Tibial nerve (tissue), 4 donors: ENCODE results near the gene CLEC10A. TPM values are rescaled to one million over a fixed set of nuclear protein-coding genes. Genes with fewer than 3 reads are reported as not detected.
"Not testable (repeated sequence)": the region's sequence is repeated elsewhere in the genome, so short reads cannot be mapped to it uniquely, and the experiment has no call there.

Experiments used
- DNase-seq, 2 donors: peaks; one replicate each; pipeline ENCODE4 v3.0.0-alpha.2; 2019; ENCODE audit warnings: low spot score in 2 of 2
- H3K27ac ChIP-seq, 4 donors: fragments of 200-600 bp; sonication (generic) in 3 of 4; one replicate each; pipeline ENCODE4 v1.5.1; 2017 to 2019; ENCODE audit warnings: mild to moderate bottlenecking in 1 of 4
- H3K27me3 ChIP-seq, 2 donors: fragments of 200-600 bp; sonication (generic) in 1 of 2; one replicate each; pipeline versions ENCODE4 v1.5.1 to v1.6.0; 2017 to 2019
- H3K36me3 ChIP-seq, 3 donors: fragments of 200-600 bp; sonication (generic); one replicate each; pipeline ENCODE4 v1.5.1; 2018 to 2019
- H3K4me1 ChIP-seq, 4 donors: fragments of 200-600 bp; sonication (generic) in 3 of 4; one replicate each; pipeline ENCODE4 v1.5.1; 2017 to 2019
- H3K4me3 ChIP-seq, 4 donors: fragments of 200-600 bp; sonication (generic) in 3 of 4; one replicate each; pipeline ENCODE4 v1.5.1; 2017 to 2019; ENCODE audit warnings: mild to moderate bottlenecking in 1 of 4, moderate library complexity in 1 of 4
- H3K9me3 ChIP-seq, 4 donors: fragments of 200-600 bp; sonication (generic) in 3 of 4; one replicate each; pipeline ENCODE4 v1.5.1; 2017 to 2019
- CTCF ChIP-seq, 5 experiments: fragments of 200-600 bp in 3 of 5; fragments of 450-650 bp in 2 of 5; sonication (generic) in 3 of 5; IDR thresholded peaks; one replicate each; pipeline ENCODE4 v1.5.1; 2016 to 2019; ENCODE audit warnings: antibody characterized with exemption in 5 of 5, mild to moderate bottlenecking in 3 of 5, moderate library complexity in 2 of 5
- EP300 ChIP-seq, 2 donors: sonication (generic); formaldehyde crosslinking; IDR thresholded peaks; one replicate each; pipeline ENCODE4 v1.6.1; 2017; ENCODE audit warnings: antibody characterized with exemption in 2 of 2, mild to moderate bottlenecking in 1 of 2
- POLR2A ChIP-seq, 2 donors: fragments of 450-650 bp; IDR thresholded peaks; one replicate each; pipeline ENCODE4 v1.6.1; 2017; ENCODE audit warnings: antibody characterized with exemption in 2 of 2, mild to moderate bottlenecking in 2 of 2, moderate library complexity in 2 of 2
- WGBS, 2 donors: methylation state at CpG; one replicate each; pipeline ENCODE4 v1.1.5; 2018; 5-methylcytosine and 5-hydroxymethylcytosine counted together
- total RNA-seq, 4 donors: library from RNA; depleted of rRNA; stranded (reverse); fragments of >200 nt; gene quantifications; one replicate each; pipeline ENCODE4 v1.1.0, GENCODE V29; 2016

CLEC10A gene
- total RNA-seq, 4 donors from 2014 or later, result 2.2 to 19.8 (median 10.3) TPM

DNA sequence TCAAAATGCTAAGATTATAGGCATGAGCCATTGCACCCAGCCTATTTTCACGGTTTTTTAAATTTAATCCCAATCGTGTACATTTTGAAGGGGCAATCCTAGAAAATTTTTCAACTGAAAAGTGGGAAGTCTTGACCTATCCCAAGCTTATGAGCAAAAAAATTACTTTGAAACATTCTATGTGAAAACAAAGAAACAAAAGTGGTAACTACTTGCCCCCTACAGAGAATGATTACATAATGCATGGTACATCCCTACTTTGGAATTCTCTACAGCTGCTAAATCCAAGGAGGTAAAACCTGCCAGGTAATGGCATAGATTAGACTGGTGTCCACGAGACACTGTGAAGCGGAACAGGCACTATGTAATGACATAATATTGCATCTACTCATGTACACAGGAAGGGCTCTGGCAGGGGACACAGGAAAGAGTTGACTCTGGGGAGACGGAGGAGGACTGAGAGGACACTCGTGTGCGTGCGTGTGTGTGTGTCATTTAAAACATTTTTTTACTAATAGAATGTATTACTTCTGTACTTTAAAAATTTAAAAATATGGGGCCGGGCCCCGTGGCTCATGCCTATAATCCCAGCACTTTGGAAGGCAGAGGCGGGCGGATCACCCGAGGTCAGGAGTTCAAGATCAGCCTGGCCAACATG lies 18.9 kb upstream of the CLEC10A start:
- Histone ChIP-seq H3K27ac (no peak overlapping the region), H3K4me1 (no peaks in the 10 kb centered on the region), H3K9me3 (no peaks in the 10 kb centered on the region), H3K27me3 (peaks cover 0 to 10% of the 10 kb centered on the region in 2 donors), H3K4me3 (no peak overlapping the region), H3K36me3 (no peaks in the 10 kb centered on the region)
- 78 to 79% methylated on average over 13 of the region's 13 CpGs for WGBS, 2 donors
- no peak for DNase-seq
- TF ChIP-seq CTCF (IDR thresholded peaks at IDR 0.05) (no peak), POLR2A (IDR thresholded peaks at IDR 0.05) (no peak), EP300 (IDR thresholded peaks at IDR 0.05) (no peak)

GRCh38 chr17:7097940-7098339 lies 17.9 kb upstream of the CLEC10A start:
- TF ChIP-seq CTCF (IDR thresholded peaks at IDR 0.05) (no peak), EP300 (IDR thresholded peaks at IDR 0.05) (no peak), POLR2A (IDR thresholded peaks at IDR 0.05) (no peak)
- Histone ChIP-seq H3K27me3 (peaks cover 0 to 9% of the 10 kb centered on the region in 2 donors), H3K4me1 (no peaks in the 10 kb centered on the region), H3K9me3 (no peaks in the 10 kb centered on the region), H3K4me3 (no peak overlapping the region), H3K36me3 (no peaks in the 10 kb centered on the region), H3K27ac (no peak overlapping the region)
- WGBS, 2 donors, result 75 to 79% methylated on average over 5 of the region's 5 CpGs
- no peak for DNase-seq

DNA sequence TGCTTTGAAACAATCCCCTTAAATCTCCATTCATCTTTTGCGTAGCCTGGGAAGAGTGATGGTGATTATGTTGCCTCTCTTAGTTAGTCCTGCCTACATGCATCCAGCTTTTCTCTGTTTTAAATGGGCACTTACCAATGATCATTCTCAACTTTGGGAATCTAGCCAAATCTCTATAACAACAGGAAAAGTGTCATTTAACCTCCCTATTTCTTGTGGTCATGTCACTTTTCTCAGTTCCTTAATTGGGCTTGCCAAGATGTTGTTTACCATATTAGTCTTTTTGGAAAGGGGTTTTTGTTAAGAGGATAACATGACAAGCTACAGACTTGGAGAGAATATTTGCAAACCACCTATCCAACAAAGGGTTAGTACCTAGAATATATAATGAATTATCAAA lies 15.6 kb upstream of the CLEC10A start:
- Histone ChIP-seq H3K27ac (peak overlapping the region in 1 of 4 donors; percentile 6), H3K27me3 (no peaks in the 10 kb centered on the region), H3K9me3 (no peaks in the 10 kb centered on the region), H3K4me1 (no peaks in the 10 kb centered on the region), H3K36me3 (no peaks in the 10 kb centered on the region), H3K4me3 (no peak overlapping the region)
- TF ChIP-seq POLR2A (IDR thresholded peaks at IDR 0.05) (no peak), EP300 (IDR thresholded peaks at IDR 0.05) (peak in 1 of 2 donors; percentile 57)
- DNase-seq, result no peak
- 66 to 81% methylated on average over 1 of the region's 1 CpG for WGBS, 2 donors

GRCh38 chr17:7094652-7095019 lies 14.6 kb upstream of the CLEC10A start:
- H3K36me3 ChIP-seq, result no peaks in the 10 kb centered on the region
- no peaks in the 10 kb centered on the region for H3K27me3 ChIP-seq
- TF ChIP-seq POLR2A (IDR thresholded peaks at IDR 0.05) (no peak), EP300 (IDR thresholded peaks at IDR 0.05) (no peak), CTCF (IDR thresholded peaks at IDR 0.05) (no peak)
- DNase-seq, result no peak
- no peaks in the 10 kb centered on the region for H3K4me1 ChIP-seq
- 72 to 80% methylated on average over 10 of the region's 10 CpGs for WGBS, 2 donors
- H3K4me3 ChIP-seq, result no peak overlapping the region
- peak overlapping the region in 1 of 4 donors; percentile 6 for H3K27ac ChIP-seq
- peaks cover 0 to 8% (median 0%) of the 10 kb centered on the region in 4 donors for H3K9me3 ChIP-seq

- 63 to 72% methylated on average over 22 to 26 of the region's 28 CpGs for WGBS, 2 donors
- peaks cover 0 to 12% (median 0%) of the 10 kb centered on the region in 4 donors for H3K9me3 ChIP-seq
- H3K27ac ChIP-seq, H3K36me3 ChIP-seq, H3K4me1 ChIP-seq, H3K27me3 ChIP-seq, H3K4me3 ChIP-seq, DNase-seq: not testable (repeated sequence)
Measured at GRCh38 chr17:7091311-7092005, 11.4 kb upstream of the CLEC10A start.

DNA sequence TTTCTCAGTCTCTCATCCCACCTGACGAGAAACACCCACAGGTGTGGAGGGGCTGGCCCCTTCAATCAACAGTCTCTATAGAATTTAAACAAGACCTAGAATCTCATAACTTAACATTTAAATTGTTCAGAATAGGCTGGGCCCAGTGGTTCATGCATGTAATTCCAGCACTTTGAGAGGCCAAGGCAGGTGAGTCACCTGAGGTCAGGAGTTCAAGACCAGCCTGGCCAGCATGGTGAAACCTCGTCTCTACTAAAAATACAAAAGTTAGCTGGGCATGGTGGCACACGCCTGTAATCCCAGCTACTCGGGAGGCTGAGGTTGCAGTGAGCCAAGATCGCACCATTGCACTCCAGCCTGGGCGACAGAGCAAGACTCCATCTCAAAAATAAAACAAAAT lies 9.5 kb upstream of the CLEC10A start:
- not testable (repeated sequence) for H3K27ac ChIP-seq, H3K27me3 ChIP-seq, H3K4me3 ChIP-seq, H3K36me3 ChIP-seq, DNase-seq, H3K4me1 ChIP-seq
- WGBS, 2 donors, result 90 to 91% methylated on average over 6 of the region's 6 CpGs
- H3K9me3 ChIP-seq, result peaks cover 0 to 12% (median 0%) of the 10 kb centered on the region in 4 donors

DNA sequence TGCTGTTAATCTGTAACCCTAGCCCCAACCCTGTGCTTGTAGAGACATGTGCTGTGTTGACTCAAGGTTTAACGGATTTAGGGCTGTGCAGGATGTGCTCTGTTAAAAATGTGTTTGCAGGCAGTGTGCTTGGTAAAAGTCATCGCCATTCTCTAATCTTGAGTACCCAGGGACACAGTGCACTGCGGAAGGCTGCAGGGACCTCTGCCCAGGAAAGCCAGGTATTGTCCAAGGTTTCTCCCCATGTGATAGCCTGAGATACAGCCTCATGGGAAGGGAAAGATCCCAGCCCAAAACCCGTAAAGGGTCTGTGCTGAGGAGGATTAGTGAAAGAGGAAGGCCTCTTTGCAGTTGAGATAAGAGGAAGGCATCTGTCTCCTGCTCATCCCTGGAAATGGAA lies 8.4 kb upstream of the CLEC10A start:
- 63 to 71% methylated on average over 4 of the region's 4 CpGs for WGBS, 2 donors
- not testable (repeated sequence) for DNase-seq, H3K4me1 ChIP-seq, H3K27me3 ChIP-seq, H3K4me3 ChIP-seq, H3K36me3 ChIP-seq, H3K27ac ChIP-seq
- peaks cover 0 to 12% (median 0%) of the 10 kb centered on the region in 4 donors for H3K9me3 ChIP-seq
